ENCODE results near the gene JAK1. TPM values are rescaled to one million over a fixed set of nuclear protein-coding genes. Genes with fewer than 3 reads are reported as not detected.
"Not testable (repeated sequence)": the region's sequence is repeated elsewhere in the genome, so short reads cannot be mapped to it uniquely, and the experiment has no call there.

Gene JAK1
- 95.7 TPM for total RNA-seq
- long read RNA-seq, full-length matches to known transcripts: 46 of 136 reads
- long read RNA-seq, partial matches to known transcripts: 76 of 136 reads
- long read RNA-seq, other reads (novel, unspliced or antisense): 14 of 136 reads

DNA sequence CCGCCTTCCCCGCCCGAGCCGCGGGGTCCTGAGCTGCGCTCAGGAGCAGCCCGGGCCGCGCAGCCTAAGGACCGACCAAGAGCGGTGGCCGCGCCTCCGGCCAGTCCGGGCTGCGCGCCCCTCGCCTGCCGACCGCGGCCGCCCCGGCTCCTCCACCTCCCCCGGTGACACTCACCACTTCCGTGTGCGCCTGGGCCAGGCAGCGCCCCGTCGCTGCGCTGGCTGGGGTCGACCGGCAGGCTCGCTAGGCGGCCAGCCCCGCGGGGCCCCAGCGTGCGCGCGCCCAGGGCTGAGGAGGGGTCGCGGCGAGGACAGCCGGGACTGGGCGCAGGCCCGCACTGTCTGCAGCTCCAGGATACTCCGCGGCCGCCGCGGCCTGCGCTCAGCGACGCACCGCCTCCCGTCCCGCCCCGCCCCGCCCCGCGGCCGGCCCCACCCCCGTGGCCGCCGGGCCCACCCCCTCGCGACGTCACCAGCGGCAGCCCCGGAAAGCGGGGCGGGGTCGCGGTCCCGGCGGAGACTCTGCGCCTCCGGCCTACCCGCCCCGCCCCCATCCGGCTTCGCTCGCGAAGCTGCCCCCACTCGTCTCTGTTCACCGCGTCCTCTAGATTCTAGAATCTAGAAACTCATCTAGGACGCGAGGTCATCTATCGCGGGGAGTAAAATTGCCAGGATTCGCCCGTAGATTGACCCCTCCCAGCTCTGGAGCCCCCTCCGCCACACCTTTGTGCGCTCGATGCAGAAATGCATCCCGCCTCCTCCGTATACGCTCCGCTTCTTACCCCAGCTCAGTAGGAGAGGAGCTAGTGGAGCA, at the start of gene JAK1:
JAK1 (minus strand) TSS at position 392 of the 814 bp plus-strand sequence. CDS start 80,285 bp downstream, outside the sequence.
- peak; percentile 92 for ATAC-seq
- peak; percentile 95 for DNase-seq
- intact Hi-C loops (cut with micrococcal nuclease): no loop called here

DNA sequence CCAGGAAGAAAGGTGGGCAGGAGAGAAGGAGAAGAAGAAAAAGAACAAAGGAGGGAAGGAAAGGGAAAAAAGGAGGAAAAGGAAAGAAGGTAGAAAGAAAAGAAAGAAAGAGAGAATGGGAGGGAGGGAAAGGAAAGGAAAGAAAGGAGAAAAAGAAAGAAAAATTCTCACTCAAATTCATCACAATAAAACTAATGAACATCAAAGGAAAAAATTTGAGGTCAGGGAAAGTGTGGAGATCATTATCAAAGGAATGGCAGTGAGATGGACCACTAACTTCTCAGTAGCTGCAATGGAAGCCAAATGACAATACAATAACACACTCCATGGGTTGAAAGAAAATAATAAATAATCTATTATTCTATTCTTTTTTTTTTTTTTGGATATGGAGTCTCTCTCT, 48.0 kb upstream of the JAK1 start:
- intact Hi-C loops (cut with micrococcal nuclease): no loop called here
- DNase-seq (no peak), ATAC-seq (no peak)

- intact Hi-C loops (cut with micrococcal nuclease): no loop called here
- ATAC-seq (no peak), DNase-seq (no peak)
Measured at GRCh38 chr1:65011983-65012382, 45.6 kb upstream of the JAK1 start.

- intact Hi-C loops (cut with micrococcal nuclease): no loop called here
- ATAC-seq (no peak), DNase-seq (no peak)
Measured at GRCh38 chr1:65009724-65010420, 43.5 kb upstream of the JAK1 start.

GRCh38 chr1:65009176-65009575, 42.8 kb upstream of the JAK1 start:
- intact Hi-C loops (cut with micrococcal nuclease): no loop called here

GRCh38 chr1:65006806-65007205, 40.5 kb upstream of the JAK1 start:
- ATAC-seq (no peak), DNase-seq (no peak)
- intact Hi-C loops (cut with micrococcal nuclease): no loop called here

More at GRCh38 chr1:65009176-65009575, 42.8 kb upstream of the JAK1 start:
- ATAC-seq: no peak
- DNase-seq: no peak

GRCh38 chr1:65003316-65003664, 36.9 kb upstream of the JAK1 start:
- peak; percentile 1 for ATAC-seq
- no peak for DNase-seq
- intact Hi-C loops (cut with micrococcal nuclease): no loop called here

DNA sequence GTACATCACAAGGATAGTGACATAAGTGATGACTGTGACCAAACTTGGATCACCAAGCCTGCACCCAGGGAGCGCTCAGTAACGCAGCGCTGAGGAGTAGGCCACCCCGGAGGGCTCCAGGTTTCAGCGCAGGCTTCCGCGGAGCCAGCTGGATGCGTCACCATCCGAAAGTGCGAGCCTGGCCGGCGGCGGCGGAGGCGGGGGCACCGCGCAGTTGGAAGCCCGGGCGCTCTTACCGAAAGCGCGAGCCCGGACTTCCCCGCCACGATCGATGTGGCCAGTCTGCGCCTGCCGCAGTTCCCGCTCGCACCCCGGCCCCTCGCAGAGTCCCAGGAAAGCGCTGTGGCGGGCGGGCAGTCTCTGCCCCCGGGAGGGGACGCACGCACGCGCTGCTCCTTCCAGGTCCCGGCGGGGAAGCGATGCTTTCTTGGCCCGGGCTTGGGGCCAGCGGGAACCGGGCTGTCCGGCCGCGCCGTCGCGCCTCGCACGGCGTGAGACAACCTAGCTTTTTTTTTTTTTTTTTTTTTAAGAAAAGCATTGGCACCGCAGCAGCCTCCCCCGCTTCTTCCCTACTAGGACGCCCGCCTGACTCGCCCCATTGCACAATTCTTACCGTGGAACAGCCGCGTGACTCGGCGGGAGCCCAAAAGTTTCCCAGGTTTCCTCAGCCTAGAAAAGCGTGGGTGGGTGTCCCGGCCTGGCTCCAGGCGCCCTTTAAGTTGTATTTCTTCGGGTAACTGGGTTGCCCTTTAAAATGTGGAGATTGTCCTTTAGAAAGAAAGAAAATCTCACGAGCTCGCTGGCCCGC, 36.4 kb upstream of the JAK1 start:
- ATAC-seq: peak; percentile 91
- intact Hi-C loops (cut with micrococcal nuclease): no loop called here

DNA sequence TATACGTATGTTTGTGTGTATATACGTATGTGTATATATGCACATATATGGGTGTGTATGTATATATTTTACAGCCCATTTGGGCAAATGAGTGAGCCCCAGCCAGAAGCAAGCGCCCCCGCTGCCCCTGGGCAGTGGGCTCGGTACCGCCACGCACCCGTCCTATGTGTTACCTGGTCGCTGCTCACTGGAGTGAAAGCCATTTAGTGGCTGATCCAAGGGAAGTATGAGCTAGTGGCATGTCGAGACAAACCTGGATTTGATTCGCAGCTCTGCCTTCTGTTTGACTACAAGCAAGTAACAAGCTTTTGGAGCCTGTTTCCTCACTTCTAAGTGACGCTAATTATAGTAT, 35.8 kb upstream of the JAK1 start:
- intact Hi-C loops (cut with micrococcal nuclease): no loop called here
- DNase-seq (peak; percentile 31), ATAC-seq (no peak)

More for the DNA sequence above, 36.4 kb upstream of the JAK1 start:
- peak; percentile 90 for DNase-seq

- DNase-seq (peak; percentile 87), ATAC-seq (peak; percentile 56)
- intact Hi-C loops (cut with micrococcal nuclease): no loop called here
Measured at GRCh38 chr1:65001231-65001792, 35.0 kb upstream of the JAK1 start.

GRCh38 chr1:64998425-64998948, 32.1 kb upstream of the JAK1 start:
- intact Hi-C loops (cut with micrococcal nuclease); ATAC-seq; DNase-seq: not testable (repeated sequence)

DNA sequence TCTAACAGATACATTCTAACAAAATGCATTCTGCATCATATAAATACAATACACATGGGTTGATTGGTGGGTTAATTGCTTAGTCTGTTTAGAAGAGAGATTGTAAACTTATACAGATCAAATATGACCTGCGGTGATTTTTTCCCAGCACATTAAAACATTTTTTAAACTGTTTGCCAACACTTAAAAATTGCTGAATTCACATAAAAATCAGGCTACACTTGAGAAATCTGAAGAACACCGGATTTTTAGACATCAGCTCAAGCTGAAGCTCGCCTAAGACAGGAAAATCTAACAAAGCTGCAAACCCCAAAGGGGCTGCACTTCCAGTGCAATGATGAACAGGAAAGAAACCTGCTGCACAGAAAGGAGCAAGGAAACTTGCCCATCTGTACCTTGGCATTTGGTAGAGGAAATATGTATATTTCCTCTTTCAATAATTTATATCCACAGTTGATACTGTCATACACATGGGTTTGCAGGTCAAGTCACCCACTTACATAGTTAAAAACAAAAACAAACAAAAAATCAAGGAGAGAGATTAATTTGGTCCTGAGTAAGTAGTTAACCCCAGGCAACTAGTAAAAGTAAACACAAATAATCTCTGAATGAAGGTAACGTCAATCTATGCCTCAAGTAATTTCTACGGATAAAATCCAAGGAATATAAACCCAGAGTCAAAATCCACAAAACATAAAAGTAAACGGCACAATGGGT, 30.4 kb upstream of the JAK1 start:
- no peak for ATAC-seq
- DNase-seq: no peak

DNA sequence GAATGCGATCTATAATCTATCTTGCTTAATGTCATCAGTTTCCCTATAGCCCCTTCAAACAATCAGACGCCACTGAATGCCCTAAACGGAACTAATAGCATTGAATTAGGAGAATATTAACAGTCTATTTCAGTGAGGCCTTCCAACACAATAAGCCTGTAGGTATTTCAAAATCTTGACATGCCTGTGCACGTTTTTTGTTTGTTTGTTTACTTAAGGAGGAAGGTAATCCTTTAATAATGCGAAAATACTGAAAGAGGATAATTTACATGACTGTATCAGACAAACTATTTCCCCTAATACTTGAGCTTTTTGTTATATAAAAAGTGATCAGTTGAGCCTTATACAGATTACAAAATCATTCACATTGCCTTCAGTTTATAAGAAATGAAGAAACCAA, 29.0 kb upstream of the JAK1 start:
- no peak for ATAC-seq
- no peak for DNase-seq
- intact Hi-C loops (cut with micrococcal nuclease): no loop called here

More for the DNA sequence above, 30.4 kb upstream of the JAK1 start:
- intact Hi-C loops (cut with micrococcal nuclease): no loop called here

DNA sequence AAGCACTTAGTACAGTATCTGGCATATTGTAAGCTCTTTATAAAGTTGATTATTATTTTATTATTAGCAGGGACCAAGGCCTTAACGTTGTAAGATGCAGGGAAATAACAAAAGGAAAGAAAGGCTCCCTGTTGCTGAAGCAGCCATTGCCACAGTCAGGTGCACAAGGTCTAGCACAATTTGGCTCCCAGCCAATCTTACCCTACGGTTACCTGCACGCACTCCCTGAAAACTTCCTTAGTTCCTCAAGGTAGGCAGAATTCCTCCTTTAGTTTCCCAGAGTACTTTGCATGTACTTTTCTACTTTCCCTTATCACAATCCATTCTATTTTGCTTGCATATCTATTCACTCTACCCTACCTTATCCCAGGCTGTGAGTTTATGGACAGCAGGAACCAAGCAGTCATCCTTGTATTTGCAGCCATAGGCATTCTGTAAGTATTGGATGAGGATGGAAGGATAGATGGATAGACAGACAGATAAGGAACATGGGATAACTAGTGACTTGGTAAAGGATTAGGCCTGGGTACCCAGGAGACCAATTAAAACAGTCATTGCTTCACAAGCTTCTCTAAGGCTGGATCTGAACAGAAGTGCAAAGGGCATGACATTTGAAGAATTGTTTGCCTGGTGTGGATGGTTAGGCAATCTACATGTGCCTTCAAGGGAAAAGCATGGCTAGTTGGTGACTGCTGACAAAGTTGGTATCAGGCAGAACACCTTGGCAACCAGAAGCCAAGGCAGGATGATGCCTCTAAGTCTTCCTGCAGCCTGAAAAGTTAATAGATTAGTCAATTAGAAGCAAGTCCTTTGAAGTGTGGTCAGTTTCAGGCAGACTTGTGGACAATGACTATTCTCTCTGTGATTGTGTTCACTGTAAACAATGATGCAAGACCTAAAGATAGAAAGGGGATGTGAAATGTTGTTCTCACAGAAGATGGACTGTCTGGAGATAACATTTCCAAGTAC, 20.8 kb upstream of the JAK1 start:
- no peak for DNase-seq
- no peak for ATAC-seq
- intact Hi-C loops (cut with micrococcal nuclease): no loop called here

DNA sequence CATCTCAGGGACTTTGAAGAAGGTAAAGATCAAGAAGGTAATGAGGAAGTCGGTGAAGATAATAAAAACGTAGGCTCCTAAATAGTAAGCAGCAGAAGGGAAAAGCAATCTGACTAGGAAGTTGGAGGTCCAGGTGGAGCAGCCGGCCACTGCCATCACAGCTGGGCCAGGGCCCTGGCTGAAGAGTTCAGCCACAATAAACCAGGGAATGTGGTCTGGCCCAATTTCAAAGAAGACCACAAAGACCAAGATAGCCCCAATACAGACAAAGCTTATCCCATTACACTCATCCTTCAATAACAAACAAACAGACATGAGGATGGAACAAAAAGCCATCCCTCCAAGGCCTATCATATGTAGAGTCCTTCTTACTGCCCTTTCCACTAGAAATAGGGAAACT, 18.4 kb upstream of the JAK1 start:
- ATAC-seq (no peak), DNase-seq (no peak)
- intact Hi-C loops (cut with micrococcal nuclease): no loop called here

DNA sequence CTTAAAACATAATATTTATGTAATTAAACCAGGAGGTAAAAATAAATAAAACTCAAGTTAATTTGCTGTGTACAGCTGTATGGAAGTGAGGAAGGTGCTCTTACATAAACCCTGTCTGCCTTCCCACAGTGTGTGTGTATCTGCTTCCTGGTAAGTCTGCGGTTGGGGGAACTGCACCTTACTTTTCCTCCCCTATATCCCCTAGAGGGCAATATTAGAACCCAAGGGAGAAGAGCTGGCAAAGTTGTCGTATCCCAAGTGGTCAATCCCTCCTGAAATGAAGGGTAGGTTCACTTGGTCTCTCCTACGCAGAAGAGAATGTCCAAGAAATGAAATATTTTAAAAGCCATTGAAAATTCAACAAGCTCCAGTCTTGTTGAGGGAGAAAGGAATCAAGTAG, 17.8 kb upstream of the JAK1 start:
- ATAC-seq (no peak), DNase-seq (no peak)
- intact Hi-C loops (cut with micrococcal nuclease): no loop called here

DNA sequence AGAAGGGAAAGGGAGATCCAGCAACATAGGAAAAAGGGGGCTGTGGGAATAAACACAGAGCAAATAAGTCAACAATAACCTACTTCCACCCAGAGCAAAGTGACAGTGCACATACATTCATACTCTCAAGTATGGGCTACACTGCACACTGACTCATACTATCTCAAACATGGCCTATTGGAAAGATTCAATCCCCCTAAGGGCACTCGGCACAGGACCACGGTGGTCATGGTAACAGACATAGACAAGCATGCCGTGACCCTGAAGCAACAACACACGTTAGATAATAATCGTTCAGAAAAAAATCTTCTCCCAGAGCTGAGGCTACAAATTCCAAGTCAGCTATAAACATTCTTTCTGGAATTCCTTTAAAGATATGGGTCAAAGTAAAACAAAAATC, 16.8 kb upstream of the JAK1 start:
- intact Hi-C loops (cut with micrococcal nuclease): no loop called here
- DNase-seq (no peak), ATAC-seq (no peak)
